Trophoblast cell (in vitro differentiated cells and primary cell): Measurements from ENCODE around the gene DLG2.
"Not testable (repeated sequence)": the region's sequence is repeated elsewhere in the genome, so short reads cannot be mapped to it uniquely, and the experiment has no call there.

ENCODE experiments used
- DNase-seq, 2 donors: peaks; one replicate each; pipeline ENCODE4 v3.0.0-alpha.2; 2016
- H2AFZ ChIP-seq: 2 replicates; pipeline ENCODE4 v1.6.1; 2013; ENCODE audit warnings: low read length, moderate library complexity, mild to moderate bottlenecking; ENCODE audit not compliant: insufficient read depth, poor library complexity
- H2AK5ac ChIP-seq: 2 replicates; pipeline ENCODE4 v1.6.1; 2013; ENCODE audit warnings: mild to moderate bottlenecking, low read length
- H2BK120ac ChIP-seq: 2 replicates; pipeline ENCODE4 v1.6.1; 2013; ENCODE audit warnings: low read length, mild to moderate bottlenecking, moderate library complexity; ENCODE audit not compliant: insufficient read depth, poor library complexity
- H2BK12ac ChIP-seq: 2 replicates; pipeline ENCODE4 v1.6.1; 2013; ENCODE audit warnings: mild to moderate bottlenecking, low read length, moderate library complexity
- H2BK5ac ChIP-seq: 2 replicates; pipeline ENCODE4 v1.6.1; 2013; ENCODE audit warnings: low read length, low read depth, moderate library complexity, mild to moderate bottlenecking; ENCODE audit not compliant: poor library complexity
- H3K14ac ChIP-seq: 2 replicates; pipeline ENCODE4 v1.6.1; 2013; ENCODE audit warnings: mild to moderate bottlenecking, low read length
- H3K18ac ChIP-seq: 2 replicates; pipeline ENCODE4 v1.6.1; 2013; ENCODE audit warnings: mild to moderate bottlenecking, low read length
- H3K23ac ChIP-seq: 2 replicates; pipeline ENCODE4 v1.6.1; 2013; ENCODE audit warnings: low read length
- H3K27ac ChIP-seq: 2 replicates; pipeline ENCODE4 v1.5.1; 2013; ENCODE audit warnings: low read depth, mild to moderate bottlenecking, inconsistent platforms, low read length, moderate library complexity
- H3K27me3 ChIP-seq: 2 replicates; pipeline ENCODE4 v1.6.1; 2013; ENCODE audit warnings: inconsistent platforms, mild to moderate bottlenecking, low read length, moderate library complexity; ENCODE audit not compliant: insufficient read depth
- H3K36me3 ChIP-seq, 2 experiments: 1 replicate in 1 of 2; 2 replicates in 1 of 2; pipeline ENCODE4 v1.6.1; 2013; ENCODE audit warnings: low read length in 2 of 2, mild to moderate bottlenecking in 2 of 2, moderate library complexity in 1 of 2; ENCODE audit not compliant: insufficient read depth in 2 of 2, control insufficient read depth in 1 of 2
- H3K4ac ChIP-seq: 2 replicates; pipeline ENCODE4 v1.6.1; 2013; ENCODE audit warnings: low read depth, mild to moderate bottlenecking, low read length, moderate library complexity
- H3K4me1 ChIP-seq, 2 experiments: 1 replicate in 1 of 2; 2 replicates in 1 of 2; pipeline ENCODE4 v1.6.1; 2013; ENCODE audit warnings: low read length in 2 of 2, mild to moderate bottlenecking in 2 of 2, moderate library complexity in 1 of 2; ENCODE audit not compliant: insufficient read depth in 2 of 2, control insufficient read depth in 1 of 2
- H3K4me2 ChIP-seq: 2 replicates; pipeline ENCODE4 v1.6.1; 2013; ENCODE audit warnings: inconsistent platforms, mild to moderate bottlenecking, low read length, moderate library complexity
- H3K4me3 ChIP-seq: 2 replicates; pipeline ENCODE4 v1.5.1; 2013; ENCODE audit warnings: mild to moderate bottlenecking, low read depth, low read length, inconsistent platforms
- H3K79me1 ChIP-seq: one replicate; pipeline ENCODE4 v1.6.1; 2013; ENCODE audit warnings: low read length
- H3K79me2 ChIP-seq: 2 replicates; pipeline ENCODE4 v1.6.1; 2013; ENCODE audit warnings: low read length, mild to moderate bottlenecking; ENCODE audit not compliant: control insufficient read depth, insufficient read depth, poor library complexity
- H3K9ac ChIP-seq: 2 replicates; pipeline ENCODE4 v1.6.1; 2013; ENCODE audit warnings: mild to moderate bottlenecking, low read length
- H3K9me3 ChIP-seq: 2 replicates; pipeline ENCODE4 v1.6.1; 2013; ENCODE audit warnings: low read depth, mild to moderate bottlenecking, control low read depth, inconsistent platforms, low read length; ENCODE audit not compliant: insufficient read depth
- H4K12ac ChIP-seq: 2 replicates; pipeline ENCODE4 v1.6.1; 2013; ENCODE audit warnings: low read depth, mild to moderate bottlenecking, low read length, moderate library complexity
- H4K8ac ChIP-seq: 2 replicates; pipeline ENCODE4 v1.6.1; 2013; ENCODE audit warnings: low read depth, mild to moderate bottlenecking, low read length, moderate library complexity
- H4K91ac ChIP-seq: one replicate; pipeline ENCODE4 v1.6.1; 2013; ENCODE audit warnings: low read depth, mild to moderate bottlenecking, low read length, moderate library complexity
- WGBS: extraction: QIAGEN DNeasy Blood & Tissue Kit; methylation state at CpG from one replicate; pipeline ENCODE4 v1.1.7; 2013; ENCODE audit warnings: missing lambda C conversion rate; ENCODE audit not compliant: insufficient read length, insufficient coverage; ENCODE audit errors: extremely low coverage; 5-methylcytosine and 5-hydroxymethylcytosine counted together

The DLG2 gene

DNA sequence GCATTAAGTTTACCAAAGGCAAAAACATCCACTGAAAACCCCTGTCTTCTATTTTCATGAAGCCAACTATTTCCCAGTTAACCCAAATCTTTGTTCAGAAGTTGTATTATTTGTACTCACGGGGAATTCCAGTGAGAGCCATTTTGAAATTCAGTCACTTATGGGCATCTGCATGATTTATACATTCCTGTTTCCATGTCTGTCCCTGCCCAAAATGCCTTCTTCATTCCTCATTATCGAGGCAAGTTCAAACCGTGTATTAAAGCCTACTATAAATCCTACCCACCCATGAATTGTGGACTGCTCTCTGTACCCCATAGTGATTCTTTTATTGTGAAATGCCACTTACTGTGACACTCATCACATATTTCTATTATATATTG lies 772.7 kb downstream of the DLG2 start:
- Histone ChIP-seq H3K27me3 (no peaks in the 10 kb centered on the region), H4K8ac (no peak overlapping the region), H3K23ac (no peak overlapping the region), H3K9me3 (no peaks in the 10 kb centered on the region), H3K14ac (no peak overlapping the region), H3K36me3 (no peaks in the 10 kb centered on the region), H3K18ac (no peak overlapping the region), H4K12ac (no peak overlapping the region), H3K4me2 (no peak overlapping the region), H3K79me1 (no peaks in the 10 kb centered on the region), H3K4me1 (no peaks in the 10 kb centered on the region), H3K79me2 (no peaks in the 10 kb centered on the region), H2AK5ac (no peak overlapping the region), H2BK5ac (no peak overlapping the region), H3K27ac (no peak overlapping the region), H3K9ac (no peak overlapping the region), H4K91ac (no peak overlapping the region), H3K4me3 (no peak overlapping the region), H2AFZ (no peak overlapping the region), H3K4ac (no peak overlapping the region), H2BK120ac (no peak overlapping the region), H2BK12ac (no peak overlapping the region)
- peak in 1 of 2 donors; percentile 19 for DNase-seq
- WGBS = no CpG with 5 or more reads among the region's 3 CpGs

GRCh38 chr11:84853841-84854497 lies 773.2 kb downstream of the DLG2 start:
- WGBS = no CpG with 5 or more reads among the region's 1 CpG
- H3K36me3 ChIP-seq = no peaks in the 10 kb centered on the region
- no peak overlapping the region for H3K9ac ChIP-seq
- H3K4me2 ChIP-seq = no peak overlapping the region
- H3K79me2 ChIP-seq = no peaks in the 10 kb centered on the region
- H2BK5ac ChIP-seq = no peak overlapping the region
- H3K27me3 ChIP-seq = no peaks in the 10 kb centered on the region
- H3K4me3 ChIP-seq = no peak overlapping the region
- H3K9me3 ChIP-seq = no peaks in the 10 kb centered on the region
- H3K18ac ChIP-seq = no peak overlapping the region
- no peak overlapping the region for H4K12ac ChIP-seq
- no peak overlapping the region for H3K27ac ChIP-seq
- H2BK12ac ChIP-seq = no peak overlapping the region
- no peak overlapping the region for H3K14ac ChIP-seq
- H4K8ac ChIP-seq = no peak overlapping the region
- peak in 1 of 2 donors; percentile 45 for DNase-seq
- H3K79me1 ChIP-seq = no peaks in the 10 kb centered on the region
- no peak overlapping the region for H2AK5ac ChIP-seq
- no peak overlapping the region for H3K23ac ChIP-seq
- no peak overlapping the region for H2BK120ac ChIP-seq
- H4K91ac ChIP-seq = no peak overlapping the region
- no peaks in the 10 kb centered on the region for H3K4me1 ChIP-seq
- no peak overlapping the region for H2AFZ ChIP-seq
- H3K4ac ChIP-seq = no peak overlapping the region

DNA sequence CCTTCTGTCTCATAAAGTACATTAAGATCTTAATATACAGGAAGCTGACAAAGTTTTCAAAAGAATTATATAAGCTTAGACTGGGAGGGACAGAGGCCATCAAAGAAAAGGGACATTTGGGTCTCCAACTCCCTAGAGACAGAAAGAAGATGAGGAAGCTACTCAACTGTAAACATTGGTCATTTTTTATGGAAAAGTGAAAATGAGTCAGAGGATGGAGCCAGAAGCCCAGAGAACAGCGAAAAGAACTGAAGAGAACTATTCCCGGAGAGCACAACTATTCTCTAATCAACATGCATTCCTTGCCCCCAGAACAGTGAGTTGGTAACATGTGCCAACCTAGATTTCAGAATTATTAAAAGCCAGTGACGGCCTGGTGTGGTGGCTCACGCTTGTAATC lies 779.3 kb downstream of the DLG2 start:
- no CpG with 5 or more reads among the region's 4 CpGs for WGBS
- H3K4me1 ChIP-seq = no peaks in the 10 kb centered on the region
- no peak overlapping the region for H4K91ac ChIP-seq
- H4K8ac ChIP-seq = no peak overlapping the region
- no peak overlapping the region for H3K4ac ChIP-seq
- H2BK12ac ChIP-seq = no peak overlapping the region
- H3K27ac ChIP-seq = no peak overlapping the region
- no peaks in the 10 kb centered on the region for H3K9me3 ChIP-seq
- no peak overlapping the region for H2BK5ac ChIP-seq
- H2AK5ac ChIP-seq = no peak overlapping the region
- no peak overlapping the region for H3K14ac ChIP-seq
- no peak overlapping the region for H3K9ac ChIP-seq
- H4K12ac ChIP-seq = no peak overlapping the region
- no peak overlapping the region for H2AFZ ChIP-seq
- no peaks in the 10 kb centered on the region for H3K27me3 ChIP-seq
- H3K18ac ChIP-seq = no peak overlapping the region
- no peak overlapping the region for H3K4me2 ChIP-seq
- no peak overlapping the region for H2BK120ac ChIP-seq
- H3K79me2 ChIP-seq = no peaks in the 10 kb centered on the region
- H3K79me1 ChIP-seq = no peaks in the 10 kb centered on the region
- no peak for DNase-seq
- H3K36me3 ChIP-seq = no peaks in the 10 kb centered on the region
- no peak overlapping the region for H3K23ac ChIP-seq
- H3K4me3 ChIP-seq = no peak overlapping the region

DNA sequence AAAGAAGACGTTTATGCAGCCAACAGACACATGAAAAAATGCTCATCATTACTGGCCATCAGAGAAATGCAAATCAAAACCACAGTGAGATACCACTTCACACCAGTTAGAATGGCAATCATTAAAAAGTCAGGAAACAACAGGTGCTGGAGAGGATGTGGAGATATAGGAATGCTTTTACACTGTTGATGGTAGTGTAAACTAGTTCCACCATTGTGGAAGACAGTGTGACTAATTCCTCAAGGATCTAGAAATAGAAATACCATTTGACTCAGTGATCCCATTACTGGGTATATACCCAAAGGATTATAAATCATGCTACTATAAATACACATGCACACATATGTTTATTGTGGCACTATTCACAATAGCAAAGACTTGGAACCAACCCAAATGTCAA lies 786.9 kb downstream of the DLG2 start:
- H3K27ac ChIP-seq, H4K12ac ChIP-seq, H3K27me3 ChIP-seq, H3K4me1 ChIP-seq, H3K14ac ChIP-seq, H4K8ac ChIP-seq, H2BK120ac ChIP-seq, H3K18ac ChIP-seq, H2AK5ac ChIP-seq, H3K79me1 ChIP-seq, H3K79me2 ChIP-seq, H3K23ac ChIP-seq, H3K4me2 ChIP-seq, H2AFZ ChIP-seq, H3K4me3 ChIP-seq, H2BK5ac ChIP-seq, H3K36me3 ChIP-seq, H4K91ac ChIP-seq, DNase-seq, H3K9me3 ChIP-seq, H3K9ac ChIP-seq, H3K4ac ChIP-seq, H2BK12ac ChIP-seq: not testable (repeated sequence)
- no CpG with 5 or more reads among the region's 1 CpG for WGBS
